Peyer's patch (tissue), 4 donors: Measurements from ENCODE around the gene XPR1.

Experiments used
- CTCF ChIP-seq, 6 experiments: fragments of 450-650 bp in 4 of 6; fragments of 200-600 bp in 2 of 6; sonication (generic) in 1 of 6; IDR thresholded peaks; one replicate each; pipeline ENCODE4 v1.5.1; 2017 to 2019; ENCODE audit warnings: antibody characterized with exemption in 6 of 6, mild to moderate bottlenecking in 3 of 6, moderate library complexity in 1 of 6
- POLR2A ChIP-seq, 2 donors: fragments of 450-650 bp; IDR thresholded peaks; one replicate each; pipeline ENCODE4 v1.5.1; 2017; ENCODE audit warnings: antibody characterized with exemption in 2 of 2, mild to moderate bottlenecking in 2 of 2, moderate library complexity in 2 of 2

GRCh38 chr1:180921386-180921785 is 289.6 kb downstream of the XPR1 start:
- TF ChIP-seq CTCF (IDR thresholded peaks at IDR 0.05) = no peak
- no peak for TF ChIP-seq POLR2A (IDR thresholded peaks at IDR 0.05)
